DOHH2 (cell line): ENCODE results near the gene COL25A1.

Experiments used
- H3F3A ChIP-seq: fragments of 200-600 bp; sonication (generic), shearing (Covaris generic); 2 replicates; pipeline ENCODE4 v1.6.0; 2016; ENCODE audit warnings: antibody characterized with exemption, mild to moderate bottlenecking; ENCODE audit not compliant: control insufficient read depth, insufficient read depth
- H3K27ac ChIP-seq: fragments of 200-600 bp; sonication (generic); 2 replicates; pipeline ENCODE4 v1.5.1; 2014; ENCODE audit warnings: low read depth, mild to moderate bottlenecking, low read length, moderate library complexity
- H3K27me3 ChIP-seq: fragments of 200-600 bp; sonication (generic); 2 replicates; pipeline ENCODE4 v1.6.1; 2014; ENCODE audit warnings: mild to moderate bottlenecking, low read length, mixed read lengths; ENCODE audit not compliant: control insufficient read depth
- H3K36me3 ChIP-seq: fragments of 200-600 bp; sonication (generic); 2 replicates; pipeline ENCODE4 v1.6.1; 2014; ENCODE audit warnings: mild to moderate bottlenecking, low read length, moderate library complexity, mixed read lengths; ENCODE audit not compliant: control insufficient read depth
- H3K4me1 ChIP-seq: fragments of 200-600 bp; sonication (generic); 2 replicates; pipeline ENCODE4 v1.6.1; 2014; ENCODE audit warnings: mild to moderate bottlenecking, low read length, mixed read lengths; ENCODE audit not compliant: control insufficient read depth
- H3K4me2 ChIP-seq: fragments of 200-600 bp; sonication (generic); 2 replicates; pipeline ENCODE4 v1.6.0; 2014; ENCODE audit warnings: mild to moderate bottlenecking, low read length, moderate library complexity
- H3K4me3 ChIP-seq: fragments of 200-600 bp; sonication (generic); 2 replicates; pipeline ENCODE4 v1.5.1; 2014; ENCODE audit warnings: mild to moderate bottlenecking, low read length, mixed read lengths
- H3K79me2 ChIP-seq: fragments of 200-600 bp; sonication (generic); 2 replicates; pipeline ENCODE4 v1.6.1; 2014; ENCODE audit warnings: mild to moderate bottlenecking, low read length, mixed read lengths; ENCODE audit not compliant: control insufficient read depth
- H3K9me2 ChIP-seq: fragments of 200-600 bp; sonication (generic); replicated peaks from 2 replicates; pipeline ENCODE4 v1.6.1; 2014; ENCODE audit warnings: mild to moderate bottlenecking, low read length, mixed read lengths; ENCODE audit not compliant: control insufficient read depth
- H3K9me3 ChIP-seq: fragments of 200-600 bp; sonication (generic); 2 replicates; pipeline ENCODE4 v1.6.1; 2014; ENCODE audit warnings: antibody characterized with exemption, low read length, mixed read lengths; ENCODE audit not compliant: control insufficient read depth, insufficient read depth
- H4K20me1 ChIP-seq: fragments of 200-600 bp; sonication (generic); 2 replicates; pipeline ENCODE4 v1.6.0; 2014; ENCODE audit warnings: low read depth, mild to moderate bottlenecking, antibody characterized with exemption, low read length, moderate library complexity; ENCODE audit not compliant: control insufficient read depth, insufficient read depth
- EZH2phosphoT487 ChIP-seq: fragments of 200-600 bp; sonication (generic); IDR thresholded peaks from 2 replicates; pipeline ENCODE4 v1.6.1; 2017; ENCODE audit warnings: borderline replicate concordance, mild to moderate bottlenecking, antibody characterized with exemption, low read length, moderate library complexity, mixed read lengths
- TF ChIP-seq, protein P1 (sequence below): fragments of 200-600 bp; sonication (generic); IDR thresholded peaks from one replicate; pipeline ENCODE4 v1.5.1; 2014; ENCODE audit warnings: antibody characterized with exemption, mild to moderate bottlenecking, low read depth, low read length; ENCODE audit not compliant: poor library complexity, severe bottlenecking

The COL25A1 gene

DNA sequence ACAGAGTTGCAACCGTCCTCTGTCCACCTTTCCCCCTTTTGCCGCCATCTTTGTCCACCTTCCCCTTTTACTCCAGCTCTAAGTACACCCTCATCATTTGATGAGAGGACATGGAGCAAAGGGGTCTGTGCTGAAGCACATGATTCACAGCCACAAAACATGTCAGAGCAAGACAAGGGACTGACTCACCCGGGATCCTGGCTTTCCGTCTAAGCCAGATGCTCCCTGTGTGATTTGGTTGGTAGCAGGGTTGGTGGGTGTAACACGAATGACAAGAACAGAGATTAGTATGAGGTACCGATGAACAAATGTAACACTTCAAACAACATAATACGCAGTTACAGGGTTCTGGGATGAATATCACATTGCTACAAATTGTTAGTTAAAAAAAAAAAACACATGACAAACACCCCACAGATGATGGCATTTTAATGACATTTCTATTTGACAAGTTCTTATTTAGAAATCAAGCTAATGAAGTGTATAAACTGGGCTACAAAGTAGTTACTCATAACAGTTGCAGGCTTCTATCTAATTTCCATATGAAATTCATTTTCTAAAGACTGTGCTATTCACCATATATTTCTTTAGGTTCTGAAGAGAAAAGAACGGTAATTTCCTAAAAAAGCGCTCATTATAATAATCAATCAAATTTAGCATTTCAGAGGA is 468.2 kb downstream of the COL25A1 start:
- no peaks in the 10 kb centered on the region for H3K9me3 ChIP-seq
- H3K4me1 ChIP-seq = no peaks in the 10 kb centered on the region
- H4K20me1 ChIP-seq = no peaks in the 10 kb centered on the region
- H3F3A ChIP-seq = no peaks in the 10 kb centered on the region
- no peak overlapping the region for H3K4me3 ChIP-seq
- H3K9me2 ChIP-seq = no peaks in the 10 kb centered on the region
- no peak overlapping the region for H3K4me2 ChIP-seq
- TF ChIP-seq EZH2phosphoT487 = no peak
- TF ChIP-seq, protein P1, sequence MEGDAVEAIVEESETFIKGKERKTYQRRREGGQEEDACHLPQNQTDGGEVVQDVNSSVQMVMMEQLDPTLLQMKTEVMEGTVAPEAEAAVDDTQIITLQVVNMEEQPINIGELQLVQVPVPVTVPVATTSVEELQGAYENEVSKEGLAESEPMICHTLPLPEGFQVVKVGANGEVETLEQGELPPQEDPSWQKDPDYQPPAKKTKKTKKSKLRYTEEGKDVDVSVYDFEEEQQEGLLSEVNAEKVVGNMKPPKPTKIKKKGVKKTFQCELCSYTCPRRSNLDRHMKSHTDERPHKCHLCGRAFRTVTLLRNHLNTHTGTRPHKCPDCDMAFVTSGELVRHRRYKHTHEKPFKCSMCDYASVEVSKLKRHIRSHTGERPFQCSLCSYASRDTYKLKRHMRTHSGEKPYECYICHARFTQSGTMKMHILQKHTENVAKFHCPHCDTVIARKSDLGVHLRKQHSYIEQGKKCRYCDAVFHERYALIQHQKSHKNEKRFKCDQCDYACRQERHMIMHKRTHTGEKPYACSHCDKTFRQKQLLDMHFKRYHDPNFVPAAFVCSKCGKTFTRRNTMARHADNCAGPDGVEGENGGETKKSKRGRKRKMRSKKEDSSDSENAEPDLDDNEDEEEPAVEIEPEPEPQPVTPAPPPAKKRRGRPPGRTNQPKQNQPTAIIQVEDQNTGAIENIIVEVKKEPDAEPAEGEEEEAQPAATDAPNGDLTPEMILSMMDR = no peak
- no peaks in the 10 kb centered on the region for H3K79me2 ChIP-seq
- H3K27ac ChIP-seq = no peak overlapping the region
- H3K36me3 ChIP-seq = no peaks in the 10 kb centered on the region
- H3K27me3 ChIP-seq = peaks cover 8% of the 10 kb centered on the region

DNA sequence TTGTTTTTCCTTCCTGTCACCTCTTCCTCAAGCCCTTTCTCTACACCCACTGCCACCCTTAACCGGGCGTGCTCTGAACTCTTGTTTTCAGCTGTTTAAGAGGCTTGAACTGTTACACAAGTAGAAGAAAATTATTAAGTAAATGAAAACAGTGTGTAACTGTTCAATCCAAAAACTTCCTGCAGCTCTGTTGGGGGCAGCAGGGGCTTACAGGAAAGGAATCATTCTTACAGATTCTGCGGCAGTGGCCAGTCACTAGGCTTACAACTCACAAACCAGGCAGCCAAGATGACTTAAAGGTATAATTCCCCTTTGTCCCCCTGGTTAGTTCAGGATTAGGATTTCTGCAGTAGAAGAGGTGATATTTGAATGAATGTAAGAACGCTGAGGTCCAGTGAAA is 469.4 kb downstream of the COL25A1 start:
- H3K9me2 ChIP-seq = no peaks in the 10 kb centered on the region
- H3K9me3 ChIP-seq = no peaks in the 10 kb centered on the region
- no peak for TF ChIP-seq EZH2phosphoT487
- TF ChIP-seq, protein P1 = no peak
- peaks cover 13% of the 10 kb centered on the region for H3K27me3 ChIP-seq
- no peak overlapping the region for H3K4me3 ChIP-seq
- no peaks in the 10 kb centered on the region for H3K79me2 ChIP-seq
- H3F3A ChIP-seq = no peaks in the 10 kb centered on the region
- no peak overlapping the region for H3K27ac ChIP-seq
- H4K20me1 ChIP-seq = no peaks in the 10 kb centered on the region
- no peaks in the 10 kb centered on the region for H3K4me1 ChIP-seq
- H3K4me2 ChIP-seq = no peak overlapping the region
- H3K36me3 ChIP-seq = no peaks in the 10 kb centered on the region

DNA sequence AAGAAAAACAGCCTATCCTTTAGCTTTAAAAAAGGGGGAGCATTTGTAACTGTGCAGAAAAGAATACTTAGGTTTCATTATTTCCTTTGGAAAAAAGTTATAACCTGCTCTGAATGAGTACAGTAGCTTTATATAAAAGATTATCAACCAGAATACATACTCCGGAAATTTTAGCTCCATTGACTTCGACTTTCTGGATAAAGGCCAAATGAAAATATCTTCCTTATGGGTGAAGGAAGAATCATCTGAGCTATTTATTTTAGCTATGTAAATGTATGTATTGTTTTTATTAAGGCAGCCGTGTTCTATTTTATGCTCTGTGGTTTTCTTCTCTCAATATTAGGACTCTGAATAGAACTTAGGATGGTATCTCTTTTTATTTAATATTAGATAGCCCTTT is 470.6 kb downstream of the COL25A1 start:
- TF ChIP-seq, protein P1 = no peak
- no peak for TF ChIP-seq EZH2phosphoT487
- Histone ChIP-seq H3K4me1 (no peaks in the 10 kb centered on the region), H4K20me1 (no peaks in the 10 kb centered on the region), H3K36me3 (no peaks in the 10 kb centered on the region), H3K9me3 (no peaks in the 10 kb centered on the region), H3K27me3 (peaks cover 15% of the 10 kb centered on the region), H3K27ac (no peak overlapping the region), H3K4me2 (no peak overlapping the region), H3K4me3 (no peak overlapping the region), H3K79me2 (no peaks in the 10 kb centered on the region), H3K9me2 (no peaks in the 10 kb centered on the region), H3F3A (no peaks in the 10 kb centered on the region)
